K562 (cell line): Measurements from ENCODE around the gene PRDX1. TPM values are rescaled to one million over a fixed set of nuclear protein-coding genes. Genes with fewer than 3 reads are reported as not detected.

Source experiments
- ATAC-seq: fragments of 200-7000 bp; cut with Tn5 transposase; 3 replicates; pipeline ENCODE4 v1.9.1; 2020; ENCODE audit warnings: moderate library complexity
- BruUV-seq: library from RNA; stranded (reverse); fragments of 400-500 nt; replicated peaks from 2 replicates; lab custom pipeline; 2021; lab: Mats Ljungman, UMichigan
- CTCF ChIA-PET: fragments of 300-600 bp; formaldehyde crosslinking; extraction: SDS; loops from one replicate; lab custom pipeline; 2021; ENCODE audit warnings: low intra/inter-chr PET ratio; lab: Yijun Ruan, JAX
- POLR2A ChIA-PET: fragments of 300-600, 350-650 bp; sonication (Branson Sonifier 250); formaldehyde crosslinking; extraction: SDS; loops from one replicate; lab custom pipeline; 2021; ENCODE audit warnings: antibody characterized with exemption, inconsistent platforms; lab: Yijun Ruan, JAX
- DNase-seq, 4 experiments: peaks; one replicate each; pipeline versions ENCODE4 v3.0.0 to v3.0.0-alpha.2; 2011 to 2018; ENCODE audit warnings: low spot score in 3 of 4, mixed read lengths in 3 of 4; ENCODE audit errors: extremely low read depth in 1 of 4
- FAIRE-seq: peaks from 2 replicates; lab custom pipeline; 2011; peaks lifted over from hg19 to GRCh38; lab: Jason Lieb, UNC
- H2AFZ ChIP-seq: 2 replicates; pipeline ENCODE4 v1.6.0; 2011; ENCODE audit warnings: low read depth, low read length, control low read depth, inconsistent platforms
- H3K27ac ChIP-seq: fragments of 200-600 bp; 3 replicates; pipeline ENCODE4 v1.8.0; 2011; ENCODE audit warnings: low read depth, mild to moderate bottlenecking, control low read depth, inconsistent platforms, low read length, moderate library complexity, mixed read lengths; ENCODE audit errors: extremely low read depth
- H3K27me3 ChIP-seq, 2 experiments: fragments of 300-600 bp in 1 of 2; 2 replicates in 1 of 2; 3 replicates in 1 of 2; pipeline versions ENCODE4 v1.6.0 to v1.8.0; 2011; ENCODE audit warnings: inconsistent platforms in 2 of 2, low read length in 2 of 2, mild to moderate bottlenecking in 1 of 2, mixed read lengths in 1 of 2, moderate library complexity in 1 of 2; ENCODE audit not compliant: control insufficient read depth in 2 of 2, insufficient read depth in 2 of 2
- H3K36me3 ChIP-seq: fragments of 300-600 bp; 3 replicates; pipeline ENCODE4 v1.8.0; 2011; ENCODE audit warnings: mild to moderate bottlenecking, low read length, inconsistent platforms; ENCODE audit not compliant: control insufficient read depth, insufficient read depth
- H3K4me1 ChIP-seq, 2 experiments: fragments of 200-600 bp in 1 of 2; replicated peaks in 1 of 2; 2 replicates in 1 of 2; 3 replicates in 1 of 2; pipeline versions ENCODE4 v1.5.1 to v1.8.0; 2011; ENCODE audit warnings: inconsistent platforms in 2 of 2, low read length in 2 of 2, mild to moderate bottlenecking in 1 of 2, mixed read lengths in 1 of 2, moderate library complexity in 1 of 2; ENCODE audit not compliant: control insufficient read depth in 2 of 2, insufficient read depth in 2 of 2
- H3K4me2 ChIP-seq: 2 replicates; pipeline ENCODE4 v1.6.1; 2011; ENCODE audit warnings: low read length, control low read depth, inconsistent platforms, mixed read lengths; ENCODE audit not compliant: insufficient read depth
- H3K4me3 ChIP-seq: fragments of 200-600 bp; sonication (generic), shearing (Covaris generic); 2 replicates; pipeline ENCODE4 v1.5.1; 2016; ENCODE audit warnings: control low read depth, inconsistent platforms
- H3K79me2 ChIP-seq: fragments of 200-600 bp; 3 replicates; pipeline ENCODE4 v1.8.0; 2011; ENCODE audit warnings: low read length, inconsistent platforms; ENCODE audit not compliant: control insufficient read depth, insufficient read depth
- H3K9ac ChIP-seq, 2 experiments: 2 replicates each; pipeline versions ENCODE4 v1.6.0 to v1.6.1; 2011; ENCODE audit warnings: low read depth in 2 of 2, low read length in 2 of 2, control low read depth in 1 of 2, inconsistent platforms in 1 of 2, mild to moderate bottlenecking in 1 of 2, mixed read lengths in 1 of 2; ENCODE audit not compliant: insufficient read depth in 1 of 2
- H3K9me1 ChIP-seq: one replicate; pipeline ENCODE4 v1.6.0; 2011; ENCODE audit warnings: inconsistent platforms, mild to moderate bottlenecking, low read length, moderate library complexity; ENCODE audit not compliant: control insufficient read depth, insufficient read depth
- H3K9me3 ChIP-seq: replicated peaks from 2 replicates; pipeline ENCODE4 v1.5.1; 2011; ENCODE audit warnings: low read depth, low read length, inconsistent platforms; ENCODE audit not compliant: control insufficient read depth, insufficient read depth
- H4K20me1 ChIP-seq: replicated peaks from 2 replicates; pipeline ENCODE4 v1.6.1; 2011; ENCODE audit warnings: low read length, inconsistent platforms, mixed read lengths; ENCODE audit not compliant: control insufficient read depth, insufficient read depth
- ASH1L ChIP-seq: fragments of 450-650 bp; IDR thresholded peaks from 2 replicates; pipeline ENCODE4 v1.6.1; 2018; ENCODE audit warnings: borderline replicate concordance, mild to moderate bottlenecking, low read depth; ENCODE audit not compliant: partially characterized antibody
- BRCA1 ChIP-seq, 2 experiments: fragments of 450-650 bp in 1 of 2; sonication (generic) in 1 of 2; formaldehyde crosslinking in 1 of 2; IDR thresholded peaks; 2 replicates each; pipeline versions ENCODE4 v1.5.0 to v1.6.1; 2017 to 2020; ENCODE audit warnings: mild to moderate bottlenecking in 1 of 2, missing genetic modification reagents in 1 of 2
- CAMTA2 ChIP-seq: fragments of 250-450 bp; sonication (Bioruptor Pico); conservative IDR thresholded peaks from 2 replicates; pipeline ENCODE4 v1.5.1; 2022
- CREB1 ChIP-seq, 2 experiments: sonication (generic) in 1 of 2; formaldehyde crosslinking in 1 of 2; IDR thresholded peaks; 2 replicates each; pipeline versions ENCODE4 v1.6.1 to v1.8.0; 2012 to 2022; ENCODE audit warnings: inconsistent platforms in 1 of 2, mild to moderate bottlenecking in 1 of 2, missing genetic modification reagents in 1 of 2, moderate library complexity in 1 of 2
- ERF ChIP-seq: fragments of 450-650 bp; formaldehyde crosslinking; IDR thresholded peaks from 2 replicates; pipeline ENCODE4 v1.4.0; 2020; ENCODE audit warnings: mild to moderate bottlenecking, mixed read lengths
- ESRRA ChIP-seq: fragments of 450-650 bp; IDR thresholded peaks from 2 replicates; pipeline ENCODE4 v1.6.1; 2014; ENCODE audit warnings: low read depth, mild to moderate bottlenecking, moderate library complexity, borderline replicate concordance
- ETV5 ChIP-seq: sonication (generic); formaldehyde crosslinking; IDR thresholded peaks from 2 replicates; pipeline ENCODE4 v1.4.0; 2020; ENCODE audit warnings: low read depth, mild to moderate bottlenecking, missing genetic modification reagents
- KLF13 ChIP-seq: fragments of 450-650 bp; IDR thresholded peaks from 2 replicates; pipeline ENCODE4 v1.6.1; 2016; ENCODE audit warnings: missing genetic modification characterization, low read depth, mild to moderate bottlenecking, missing compliant biosample characterization, moderate library complexity, borderline replicate concordance
- MAFF ChIP-seq: IDR thresholded peaks from 2 replicates; pipeline ENCODE4 v1.6.1; 2012; ENCODE audit warnings: low read length, improper control_type of control experiment
- MNT ChIP-seq, 2 experiments: fragments of 450-650 bp; conservative IDR thresholded peaks; 2 replicates each; pipeline ENCODE4 v1.6.1; 2017; ENCODE audit warnings: mild to moderate bottlenecking in 2 of 2, moderate library complexity in 2 of 2
- NR1H2 ChIP-seq: sonication (generic); formaldehyde crosslinking; IDR thresholded peaks from 2 replicates; pipeline ENCODE4 v1.4.0; 2020; ENCODE audit warnings: mild to moderate bottlenecking, missing genetic modification reagents
- TEAD1 ChIP-seq, 2 experiments: fragments of 450-650 bp in 1 of 2; sonication (generic) in 1 of 2; formaldehyde crosslinking; IDR thresholded peaks; 2 replicates each; pipeline versions ENCODE4 v1.4.0 to v1.8.0; 2020 to 2022; ENCODE audit warnings: mild to moderate bottlenecking in 2 of 2, missing genetic modification reagents in 1 of 2
- YY1 ChIP-seq, 3 experiments: IDR thresholded peaks; 2 replicates each; pipeline ENCODE4 v1.6.1; 2011; ENCODE audit warnings: low read length in 2 of 3, mild to moderate bottlenecking in 2 of 3, moderate library complexity in 2 of 3, borderline replicate concordance in 1 of 3, control low read depth in 1 of 3, low read depth in 1 of 3; ENCODE audit not compliant: insufficient read depth in 3 of 3, insufficient replicate concordance in 2 of 3, control insufficient read depth in 1 of 3, insufficient read length in 1 of 3; ENCODE audit errors: extremely low read depth in 1 of 3
- ZNF146 ChIP-seq: IDR thresholded peaks from one replicate; pipeline ENCODE4 v1.6.1; 2018; ENCODE audit warnings: missing compliant biosample characterization; ENCODE audit not compliant: unreplicated experiment
- ZNF639 ChIP-seq, 2 experiments: fragments of 200-800 bp in 1 of 2; sonication (Bioruptor generic) in 1 of 2; sonication (generic) in 1 of 2; formaldehyde crosslinking in 1 of 2; IDR thresholded peaks in 1 of 2; conservative IDR thresholded peaks in 1 of 2; 2 replicates each; pipeline versions ENCODE4 v1.5.0 to v1.6.1; 2016 to 2020; ENCODE audit warnings: missing compliant biosample characterization in 1 of 2, missing genetic modification characterization in 1 of 2, missing genetic modification reagents in 1 of 2
- ZNF75A ChIP-seq: fragments of 450-650 bp; formaldehyde crosslinking; IDR thresholded peaks from 2 replicates; pipeline ENCODE4 v1.4.0; 2020; ENCODE audit warnings: mild to moderate bottlenecking
- WGBS: fragments of 100-300 bp; shearing (Covaris generic); methylation state at CpG from one replicate; pipeline ENCODE4 v1.1.6; 2016; ENCODE audit warnings: low coverage, mixed read lengths; ENCODE audit not compliant: insufficient coverage; ENCODE audit errors: missing lambda C conversion rate; 5-methylcytosine and 5-hydroxymethylcytosine counted together
- in situ Hi-C: fragments of 300-500 bp; cut with MboI; formaldehyde crosslinking; loops from 4 replicates; pipeline ENCODE4 v1.15.0; 2018; ENCODE audit warnings: inconsistent platforms, mixed read lengths
- intact Hi-C: fragments of 100-400 bp; cut with micrococcal nuclease; formaldehyde crosslinking; loops from 2 replicates; pipeline ENCODE4 v1.14.2; 2022
- polyA plus RNA-seq, 8 experiments: library from polyadenylated mRNA; depleted of rRNA in 4 of 8; stranded (reverse) in 5 of 8; unstranded in 3 of 8; fragments of >200 nt; fragmentation: Nextera tagmentation in 2 of 8; fragmentation: Illumina TruSeq in 1 of 8; extraction: Ambion mirVana in 2 of 8; extraction: Trizol in 1 of 8; gene quantifications; 2 replicates each; pipeline versions ENCODE4 v1.2.1 to v1.2.3, GENCODE V29; 2011 to 2014; ENCODE audit warnings: inconsistent platforms in 1 of 8, missing spikeins in 1 of 8
- total RNA-seq, 7 experiments: library from RNA; depleted of rRNA in 6 of 7; stranded (reverse); fragments of >200 nt in 6 of 7; fragmentation: Illumina TruSeq in 2 of 7; extraction: Trizol in 2 of 7; gene quantifications; 2 replicates each; pipeline versions ENCODE4 v1.2.1 to v1.2.3, GENCODE V29; 2011 to 2021; ENCODE audit warnings: low replicate concordance in 1 of 7

The PRDX1 gene
- total and polyA plus RNA-seq, 9 of the 15 experiments (the other 6 are each of a cell fraction or from before 2014, with no cell fraction given) = 748 to 2,388 (median 1,045) TPM

- 29% methylated on average over 8 of the region's 8 CpGs for WGBS
- H3K4me3 ChIP-seq = no peak overlapping the region
- peak overlapping the region in 1 of 2 experiments; percentile 61; a peak in 1 of 4 replicates for H3K9ac ChIP-seq
- H3K79me2 ChIP-seq = no peaks in the 10 kb centered on the region
- no peaks in the 10 kb centered on the region for H3K9me1 ChIP-seq
- no peaks in the 10 kb centered on the region for H3K27me3 ChIP-seq
- H2AFZ ChIP-seq = peak overlapping the region; percentile 86
- H3K27ac ChIP-seq = no peak overlapping the region
- peak; percentile 64 for FAIRE-seq
- H3K4me2 ChIP-seq = peak overlapping the region; percentile 11
- BruUV-seq = no TSS peak
- POLR2A ChIA-PET = interaction anchor here (0.6 to 6.3 kb wide), 9 partner anchors 10 to 503 kb away, joined by 3 to 87 read pairs (median 5); partner anchors contain the start of genes NASP and PRDX1
- peak; percentile 41 for ATAC-seq
- H3K36me3 ChIP-seq = no peaks in the 10 kb centered on the region
- DNase-seq = peak in 1 of 4 experiments; percentile 31
- intact Hi-C loops = no loop called here
- peaks cover 8 to 16% of the 10 kb centered on the region in 2 experiments for H3K4me1 ChIP-seq
- in situ Hi-C loops = no loop called here
- CTCF ChIA-PET = interaction anchor here (0.6 kb wide), 1 partner anchor 38 kb away, joined by 3 read pairs; no protein-coding TSS in a partner anchor
- H4K20me1 ChIP-seq = no peaks in the 10 kb centered on the region
- no peaks in the 10 kb centered on the region for H3K9me3 ChIP-seq
- TF ChIP-seq ZNF75A (CRISPR knock-in tag) (no peak), ASH1L (no peak), KLF13 (tag) (no peak), MNT (conservative IDR thresholded peaks at IDR 0.05) (no peak), BRCA1 (IDR thresholded peaks at IDR 0.05) (no peak), BRCA1 (CRISPR knock-in tag; IDR thresholded peaks at IDR 0.05) (no peak), NR1H2 (no peak), ESRRA (no peak), CAMTA2 (no peak), MAFF (no peak), TEAD1 (CRISPR knock-in tag; IDR thresholded peaks at IDR 0.05) (0 out of 4 replicates have a peak, but pooled peaks of 1 of the 2 experiments have one; percentile 20), ZNF146 (no peak), YY1 (IDR thresholded peaks at IDR 0.05; ENCODE audit: borderline replicate concordance in 1 of 3, control insufficient read depth in 1 of 3, extremely low read depth in 1 of 3, insufficient read depth in 3 of 3, insufficient read length in 1 of 3, insufficient replicate concordance in 2 of 3, low read depth in 1 of 3, low read length in 2 of 3) (no peak), ETV5 (CRISPR knock-in tag) (no peak), ERF (CRISPR knock-in tag) (no peak), ZNF639 (CRISPR knock-in tag; conservative IDR thresholded peaks at IDR 0.05 in 1 of 2, IDR thresholded peaks at IDR 0.05 in 1 of 2) (peak in 1 of 2 experiments; percentile 12; a peak in 1 of 4 replicates), CREB1 (IDR thresholded peaks at IDR 0.05) (no peak), CREB1 (CRISPR knock-in tag; IDR thresholded peaks at IDR 0.05) (no peak)
Observed at GRCh38 chr1:45543581-45544417, 22.1 kb upstream of the PRDX1 start.
